Thyroid gland (tissue), 4 donors: ENCODE measurements around the gene KIF17. TPM values are rescaled to one million over a fixed set of nuclear protein-coding genes. Genes with fewer than 3 reads are reported as not detected.

Source experiments
- DNase-seq, 2 donors: peaks; one replicate each; pipeline ENCODE4 v3.0.0-alpha.2; 2019
- H3K27ac ChIP-seq, 3 donors: fragments of 200-600 bp; sonication (generic); 1 replicate in 2 of 3; 2 replicates in 1 of 3; pipeline ENCODE4 v1.5.1; 2016 to 2019; ENCODE audit warnings: mild to moderate bottlenecking in 1 of 3, moderate library complexity in 1 of 3
- H3K27me3 ChIP-seq: fragments of 200-600 bp; sonication (generic); one replicate; pipeline ENCODE4 v1.5.1; 2019
- H3K36me3 ChIP-seq, 2 donors: fragments of 200-600 bp; sonication (generic); one replicate each; pipeline ENCODE4 v1.5.1; 2016 to 2019
- H3K4me1 ChIP-seq, 2 donors: fragments of 200-600 bp; sonication (generic); one replicate each; pipeline ENCODE4 v1.5.1; 2017 to 2019
- H3K4me3 ChIP-seq, 3 donors: fragments of 200-600 bp; sonication (generic); replicated peaks in 1 of 3; 1 replicate in 2 of 3; 2 replicates in 1 of 3; pipeline ENCODE4 v1.5.1; 2016; ENCODE audit warnings: mild to moderate bottlenecking in 1 of 3
- H3K9me3 ChIP-seq: fragments of 200-600 bp; sonication (generic); one replicate; pipeline ENCODE4 v1.5.1; 2017
- CTCF ChIP-seq, 6 experiments: fragments of 200-600 bp in 3 of 6; fragments of 450-650 bp in 3 of 6; sonication (generic) in 3 of 6; IDR thresholded peaks; one replicate each; pipeline ENCODE4 v1.5.1; 2016 to 2019; ENCODE audit warnings: antibody characterized with exemption in 6 of 6, mild to moderate bottlenecking in 2 of 6, inconsistent platforms in 1 of 6, moderate library complexity in 1 of 6
- POLR2A ChIP-seq, 2 donors: fragments of 450-650 bp; IDR thresholded peaks; one replicate each; pipeline ENCODE4 v1.6.1; 2017; ENCODE audit warnings: antibody characterized with exemption in 2 of 2, mild to moderate bottlenecking in 2 of 2, moderate library complexity in 1 of 2
- WGBS, 2 donors: methylation state at CpG; one replicate each; pipeline ENCODE4 v1.1.5; 2017; 5-methylcytosine and 5-hydroxymethylcytosine counted together
- intact Hi-C: fragments of 100-400 bp; cut with DNase I; formaldehyde crosslinking; loops from one replicate; pipeline ENCODE4 v1.15.1; 2023
- total RNA-seq, 4 donors: library from RNA; depleted of rRNA; stranded (reverse); fragments of >200 nt; gene quantifications; one replicate each; pipeline ENCODE4 v1.2.3, GENCODE V29; 2016

The KIF17 gene
- total RNA-seq, 4 donors from 2014 or later, result 7.5 to 11.5 (median 8.6) TPM

- TF ChIP-seq CTCF (IDR thresholded peaks at IDR 0.05) (peak in 4 of 6 experiments; percentile 36 to 54 (median 51)), POLR2A (IDR thresholded peaks at IDR 0.05) (peak in 1 of 2 donors; percentile 56)
- WGBS, 2 donors, result 3 to 5% methylated on average over 9 to 18 of the region's 58 CpGs
- intact Hi-C loops, result no loop called here
- Histone ChIP-seq H3K4me3 (peak within 1 kb of the TSS; percentile 55 to 95 (median 88)), H3K27me3 (no peaks in the 10 kb centered on the region), H3K9me3 (no peaks in the 10 kb centered on the region), H3K4me1 (peaks cover 15 to 16% of the 10 kb centered on the region in 2 donors), H3K27ac (peak within 1 kb of the TSS; percentile 16 to 81 (median 71)), H3K36me3 (peaks cover 8 to 10% of the 10 kb centered on the region in 2 donors)
- peak; percentile 97 to 98 for DNase-seq
Observed at GRCh38 chr1:20661207-20662109, 56.3 kb downstream of the KIF17 start, which contains the start of gene DDOST. DDOST (minus strand) TSS chr1:20661369; CDS start chr1:20661350, 19 bp downstream.

- H3K4me3 ChIP-seq, result peak overlapping the region; percentile 21 to 95 (median 88)
- peaks cover 10 to 16% of the 10 kb centered on the region in 2 donors for H3K36me3 ChIP-seq
- no peaks in the 10 kb centered on the region for H3K9me3 ChIP-seq
- TF ChIP-seq CTCF (IDR thresholded peaks at IDR 0.05), result no peak
- no peak for TF ChIP-seq POLR2A (IDR thresholded peaks at IDR 0.05)
- peak overlapping the region in 1 of 3 donors; percentile 81 for H3K27ac ChIP-seq
- intact Hi-C loops, result no loop called here
- no peak for DNase-seq
- H3K4me1 ChIP-seq, result peaks cover 15 to 16% of the 10 kb centered on the region in 2 donors
- 0 to 2% methylated on average over 17 to 18 of the region's 20 CpGs for WGBS, 2 donors
- no peaks in the 10 kb centered on the region for H3K27me3 ChIP-seq
Observed at GRCh38 chr1:20660847-20661206, 57.0 kb downstream of the KIF17 start.

- no peak overlapping the region for H3K27ac ChIP-seq
- H3K4me3 ChIP-seq, result peak overlapping the region; percentile 21 to 95 (median 88)
- no peak for DNase-seq
- peaks cover 14 to 21% of the 10 kb centered on the region in 2 donors for H3K36me3 ChIP-seq
- TF ChIP-seq CTCF (IDR thresholded peaks at IDR 0.05) (no peak), POLR2A (IDR thresholded peaks at IDR 0.05) (no peak)
- no peaks in the 10 kb centered on the region for H3K27me3 ChIP-seq
- H3K9me3 ChIP-seq, result no peaks in the 10 kb centered on the region
- intact Hi-C loops, result no loop called here
- 18 to 21% methylated on average over 3 of the region's 3 CpGs for whole genome bisulfite sequencing, 2 donors
- peaks cover 15 to 16% of the 10 kb centered on the region in 2 donors for H3K4me1 ChIP-seq
Observed at GRCh38 chr1:20660363-20660762, 57.4 kb downstream of the KIF17 start.

DNA sequence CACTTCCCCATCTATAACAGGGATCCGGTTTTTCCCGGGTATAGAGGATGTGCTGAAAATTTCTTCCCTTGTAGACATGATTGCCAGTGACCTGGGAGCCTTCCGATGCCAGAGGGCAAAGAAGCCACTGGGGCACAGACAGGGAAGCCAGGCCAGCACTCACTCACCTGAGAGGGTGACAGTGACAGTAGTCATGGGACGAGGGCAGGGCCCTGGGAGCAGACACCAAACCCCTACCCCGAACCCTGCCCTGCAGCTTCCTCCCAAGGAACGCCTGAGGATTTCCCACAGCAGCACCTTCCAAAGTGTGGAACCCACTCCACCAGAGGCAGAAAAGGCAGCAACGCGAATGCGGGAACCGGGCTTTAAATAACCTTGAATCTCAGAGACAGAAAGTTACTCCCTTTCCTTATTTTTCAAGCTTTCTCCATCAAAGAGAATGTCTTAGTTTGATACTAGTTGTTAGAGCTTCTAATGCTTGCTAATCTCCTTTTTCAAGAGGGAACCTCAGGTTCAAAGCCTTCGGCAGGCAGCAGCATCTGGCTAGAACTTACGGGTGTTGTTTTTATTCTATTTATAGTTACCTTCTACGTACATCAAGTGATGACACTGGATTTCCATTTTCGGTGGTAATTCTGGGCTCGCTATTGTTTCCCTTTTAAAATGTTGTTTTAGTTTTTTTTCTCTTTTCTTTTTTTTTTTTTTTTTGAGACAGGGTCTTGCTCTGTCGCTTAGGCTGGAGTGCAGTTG, 59.5 kb downstream of the KIF17 start:
- 86 to 88% methylated on average over 14 to 16 of the region's 16 CpGs for WGBS, 2 donors
- Histone ChIP-seq H3K4me3 (no peak overlapping the region), H3K9me3 (no peaks in the 10 kb centered on the region), H3K4me1 (peaks cover 15 to 16% of the 10 kb centered on the region in 2 donors), H3K27ac (no peak overlapping the region), H3K27me3 (no peaks in the 10 kb centered on the region), H3K36me3 (peaks cover 32 to 35% of the 10 kb centered on the region in 2 donors)
- DNase-seq, result no peak
- intact Hi-C loops, result no loop called here
- TF ChIP-seq CTCF (IDR thresholded peaks at IDR 0.05), result no peak
- no peak for TF ChIP-seq POLR2A (IDR thresholded peaks at IDR 0.05)
